Esophagus squamous epithelium (tissue), 4 donors: ENCODE measurements around the gene TRIM71.
"Not testable (repeated sequence)": the region's sequence is repeated elsewhere in the genome, so short reads cannot be mapped to it uniquely, and the experiment has no call there.

ENCODE experiments used
- CTCF ChIP-seq, 6 experiments: fragments of 450-650 bp in 4 of 6; fragments of 200-600 bp in 2 of 6; sonication (generic) in 2 of 6; IDR thresholded peaks; one replicate each; pipeline ENCODE4 v1.5.1; 2016 to 2019; ENCODE audit warnings: antibody characterized with exemption in 6 of 6, mild to moderate bottlenecking in 4 of 6, moderate library complexity in 4 of 6
- POLR2A ChIP-seq, 4 donors: fragments of 450-650 bp; IDR thresholded peaks; one replicate each; pipeline ENCODE4 v1.6.1; 2017; ENCODE audit warnings: antibody characterized with exemption in 4 of 4, mild to moderate bottlenecking in 4 of 4, moderate library complexity in 3 of 4

- not testable (repeated sequence) for TF ChIP-seq CTCF, POLR2A (IDR thresholded peaks at IDR 0.05)
Observed at GRCh38 chr3:32931273-32931672, 113.5 kb downstream of the TRIM71 start.
